ENCODE data around the gene PCDH18. TPM values are rescaled to one million over a fixed set of nuclear protein-coding genes. Genes with fewer than 3 reads are reported as not detected.

Gene PCDH18
- total RNA-seq, 1 donor, result 191 TPM

DNA sequence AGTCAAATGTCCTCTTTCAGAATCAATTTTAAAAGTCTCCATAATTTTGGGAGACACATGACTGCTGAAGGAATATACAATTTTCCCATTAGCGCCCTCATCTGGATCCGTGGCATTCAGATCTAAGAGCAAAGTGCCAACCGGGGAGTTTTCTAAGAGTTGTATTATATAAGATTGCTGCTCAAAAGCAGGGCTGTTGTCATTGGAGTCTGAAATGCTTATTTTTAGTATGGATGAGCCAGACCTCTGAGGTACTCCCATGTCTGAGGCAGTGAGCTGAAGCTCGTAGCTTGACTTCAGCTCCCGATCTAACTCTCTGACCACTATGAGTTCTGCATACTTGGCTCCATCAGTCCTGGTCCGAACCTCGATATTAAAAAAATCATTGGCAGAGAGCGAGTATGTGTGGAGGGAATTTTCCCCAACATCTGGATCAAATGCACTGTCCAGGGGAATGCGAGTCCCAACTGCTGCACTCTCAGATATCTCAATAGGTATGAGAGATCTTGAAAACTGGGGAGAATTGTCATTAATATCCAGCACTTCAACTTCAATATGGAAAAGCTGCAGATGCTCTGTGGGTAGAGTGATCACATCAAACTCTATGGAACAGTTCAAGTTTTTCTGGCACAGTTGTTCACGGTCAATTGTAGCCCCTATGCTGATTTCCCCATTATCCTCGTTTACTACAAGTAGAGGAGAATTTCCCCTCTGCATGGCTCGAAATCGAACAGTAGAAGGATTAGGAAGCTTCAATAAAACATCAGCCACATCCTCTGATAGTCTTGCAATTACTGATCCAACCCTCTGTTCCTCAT, 917 bp downstream of the PCDH18 start:
- peak overlapping the region; percentile 77 for H3K4me3 ChIP-seq (ENCODE audit: insufficient read depth, low read length)
- peak overlapping the region; percentile 70 for H2AFZ ChIP-seq (ENCODE audit: low read length)
- TF ChIP-seq, protein P1, sequence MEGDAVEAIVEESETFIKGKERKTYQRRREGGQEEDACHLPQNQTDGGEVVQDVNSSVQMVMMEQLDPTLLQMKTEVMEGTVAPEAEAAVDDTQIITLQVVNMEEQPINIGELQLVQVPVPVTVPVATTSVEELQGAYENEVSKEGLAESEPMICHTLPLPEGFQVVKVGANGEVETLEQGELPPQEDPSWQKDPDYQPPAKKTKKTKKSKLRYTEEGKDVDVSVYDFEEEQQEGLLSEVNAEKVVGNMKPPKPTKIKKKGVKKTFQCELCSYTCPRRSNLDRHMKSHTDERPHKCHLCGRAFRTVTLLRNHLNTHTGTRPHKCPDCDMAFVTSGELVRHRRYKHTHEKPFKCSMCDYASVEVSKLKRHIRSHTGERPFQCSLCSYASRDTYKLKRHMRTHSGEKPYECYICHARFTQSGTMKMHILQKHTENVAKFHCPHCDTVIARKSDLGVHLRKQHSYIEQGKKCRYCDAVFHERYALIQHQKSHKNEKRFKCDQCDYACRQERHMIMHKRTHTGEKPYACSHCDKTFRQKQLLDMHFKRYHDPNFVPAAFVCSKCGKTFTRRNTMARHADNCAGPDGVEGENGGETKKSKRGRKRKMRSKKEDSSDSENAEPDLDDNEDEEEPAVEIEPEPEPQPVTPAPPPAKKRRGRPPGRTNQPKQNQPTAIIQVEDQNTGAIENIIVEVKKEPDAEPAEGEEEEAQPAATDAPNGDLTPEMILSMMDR (IDR thresholded peaks at IDR 0.05; ENCODE audit: extremely low read depth, low read depth, low read length), result peak; percentile 57

DNA sequence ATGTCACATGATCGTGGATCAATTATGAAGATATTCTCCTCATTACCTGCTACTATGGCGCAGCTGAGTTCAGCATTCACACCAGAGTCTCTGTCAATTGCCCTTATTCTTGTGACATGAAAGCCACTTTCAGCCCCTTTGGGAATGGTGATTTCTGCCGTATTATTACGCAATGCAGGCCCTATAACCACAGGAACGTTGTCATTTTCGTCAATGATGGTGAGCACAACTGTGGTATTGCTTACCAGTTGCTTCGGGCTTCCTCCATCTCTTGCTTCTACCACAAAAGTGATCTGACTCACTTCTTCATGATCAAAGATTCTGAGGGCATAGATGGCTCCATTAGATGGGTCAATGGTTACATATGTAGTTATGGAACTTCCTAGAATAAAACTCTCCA, 2.1 kb downstream of the PCDH18 start:
- DNase-seq (ENCODE audit: insufficient read length, low spot score, missing footprints), result no peak
- Histone ChIP-seq H2AFZ (ENCODE audit: low read length) (peak overlapping the region; percentile 47), H3K4me2 (ENCODE audit: insufficient read depth, low read length) (peak overlapping the region; percentile 96), H3K36me3 (ENCODE audit: insufficient read depth, low read length) (peaks cover 33% of the 10 kb centered on the region), H3K9me3 (ENCODE audit: low read depth, low read length) (no peaks in the 10 kb centered on the region), H3K27ac (ENCODE audit: low read depth, low read length) (peak overlapping the region; percentile 85), H3K79me2 (ENCODE audit: insufficient read depth, low read length) (peaks cover 63% of the 10 kb centered on the region), H3K4me3 (ENCODE audit: insufficient read depth, low read length) (peak overlapping the region; percentile 77), H3K4me1 (ENCODE audit: insufficient read depth, low read length) (peaks cover 63% of the 10 kb centered on the region), H4K20me1 (ENCODE audit: insufficient read depth, low read length) (no peaks in the 10 kb centered on the region), H3K27me3 (ENCODE audit: insufficient read depth, low read length) (no peaks in the 10 kb centered on the region)
- TF ChIP-seq, protein P1 (IDR thresholded peaks at IDR 0.05; ENCODE audit: extremely low read depth, low read depth, low read length), result no peak

More for the DNA sequence above, 917 bp downstream of the PCDH18 start:
- Histone ChIP-seq H3K36me3 (ENCODE audit: insufficient read depth, low read length) (peaks cover 30% of the 10 kb centered on the region), H3K27ac (ENCODE audit: low read depth, low read length) (peak overlapping the region; percentile 85), H3K4me2 (ENCODE audit: insufficient read depth, low read length) (peak overlapping the region; percentile 96), H3K9me3 (ENCODE audit: low read depth, low read length) (no peaks in the 10 kb centered on the region), H3K27me3 (ENCODE audit: insufficient read depth, low read length) (no peaks in the 10 kb centered on the region), H3K4me1 (ENCODE audit: insufficient read depth, low read length) (peaks cover 51% of the 10 kb centered on the region), H3K79me2 (ENCODE audit: insufficient read depth, low read length) (peaks cover 58% of the 10 kb centered on the region), H4K20me1 (ENCODE audit: insufficient read depth, low read length) (no peaks in the 10 kb centered on the region)
- no peak for DNase-seq (ENCODE audit: insufficient read length, low spot score, missing footprints)

DNA sequence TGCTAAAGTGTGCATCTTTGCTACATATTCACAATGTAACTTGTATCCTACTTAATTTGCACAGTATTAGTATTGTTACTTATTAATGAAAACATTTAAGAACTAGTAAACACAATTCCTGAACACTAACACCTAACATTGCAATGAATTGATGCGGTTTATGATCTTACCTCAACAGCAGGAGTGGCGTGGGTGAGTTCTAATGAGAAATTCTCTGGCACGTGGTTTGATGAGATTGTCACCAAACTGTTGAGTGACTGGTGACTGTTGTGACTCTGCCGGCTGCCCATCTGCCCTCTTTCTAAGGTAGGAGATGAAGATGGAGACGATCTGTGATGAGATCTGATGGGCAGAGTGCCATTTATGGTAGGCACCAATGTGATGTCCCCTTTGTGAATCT, 2.9 kb downstream of the PCDH18 start:
- Histone ChIP-seq H3K79me2 (ENCODE audit: insufficient read depth, low read length) (peaks cover 66% of the 10 kb centered on the region), H3K27me3 (ENCODE audit: insufficient read depth, low read length) (no peaks in the 10 kb centered on the region), H3K9me3 (ENCODE audit: low read depth, low read length) (no peaks in the 10 kb centered on the region), H4K20me1 (ENCODE audit: insufficient read depth, low read length) (no peaks in the 10 kb centered on the region), H3K4me2 (ENCODE audit: insufficient read depth, low read length) (peak overlapping the region; percentile 96), H3K4me1 (ENCODE audit: insufficient read depth, low read length) (peaks cover 68% of the 10 kb centered on the region), H2AFZ (ENCODE audit: low read length) (peak overlapping the region; percentile 47), H3K4me3 (ENCODE audit: insufficient read depth, low read length) (peak overlapping the region; percentile 77), H3K36me3 (ENCODE audit: insufficient read depth, low read length) (peaks cover 36% of the 10 kb centered on the region), H3K27ac (ENCODE audit: low read depth, low read length) (peak overlapping the region; percentile 85)
- DNase-seq (ENCODE audit: insufficient read length, low spot score, missing footprints), result no peak
- TF ChIP-seq, protein P1 (IDR thresholded peaks at IDR 0.05; ENCODE audit: extremely low read depth, low read depth, low read length), result no peak

DNA sequence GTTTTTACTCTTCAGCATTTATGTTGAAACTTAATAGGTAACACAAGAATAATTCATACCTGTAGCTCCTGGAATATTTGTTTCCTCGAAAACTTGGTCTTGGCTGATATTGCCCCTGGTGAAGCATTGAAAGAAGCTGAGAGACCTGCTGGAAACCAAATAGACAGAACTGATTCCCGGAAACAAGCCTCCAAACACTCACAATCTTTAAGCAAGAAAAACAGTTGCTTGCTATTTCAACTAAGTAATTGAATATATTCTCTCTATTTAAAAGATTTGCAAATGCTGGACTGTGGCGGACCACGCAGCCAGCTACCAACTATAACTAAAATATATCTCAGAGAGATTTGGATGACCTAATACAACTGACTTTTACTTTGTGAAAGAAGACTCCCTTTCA, 3.6 kb downstream of the PCDH18 start:
- H3K27ac ChIP-seq (ENCODE audit: low read depth, low read length), result peak overlapping the region; percentile 85
- DNase-seq (ENCODE audit: insufficient read length, low spot score, missing footprints), result no peak
- H3K4me1 ChIP-seq (ENCODE audit: insufficient read depth, low read length), result peaks cover 68% of the 10 kb centered on the region
- H3K79me2 ChIP-seq (ENCODE audit: insufficient read depth, low read length), result peaks cover 73% of the 10 kb centered on the region
- H3K9me3 ChIP-seq (ENCODE audit: low read depth, low read length), result no peaks in the 10 kb centered on the region
- no peak overlapping the region for H2AFZ ChIP-seq (ENCODE audit: low read length)
- no peaks in the 10 kb centered on the region for H3K27me3 ChIP-seq (ENCODE audit: insufficient read depth, low read length)
- H3K4me2 ChIP-seq (ENCODE audit: insufficient read depth, low read length), result peak overlapping the region; percentile 96
- TF ChIP-seq, protein P1 (IDR thresholded peaks at IDR 0.05; ENCODE audit: extremely low read depth, low read depth, low read length), result no peak
- H4K20me1 ChIP-seq (ENCODE audit: insufficient read depth, low read length), result no peaks in the 10 kb centered on the region
- peak overlapping the region; percentile 77 for H3K4me3 ChIP-seq (ENCODE audit: insufficient read depth, low read length)
- peaks cover 43% of the 10 kb centered on the region for H3K36me3 ChIP-seq (ENCODE audit: insufficient read depth, low read length)

Measured in osteoblast (primary cell).